ENCODE results near the gene CRB1. TPM values are rescaled to one million over a fixed set of nuclear protein-coding genes. Genes with fewer than 3 reads are reported as not detected.

The CRB1 gene
- total RNA-seq, 2 donors from 2014 or later = not detected

GRCh38 chr1:197249324-197249723 is 18.7 kb upstream of the CRB1 start:
- H3K36me3 Mint-ChIP-seq (ENCODE audit: low read depth) = no peaks in the 10 kb centered on the region
- H3K4me3 Mint-ChIP-seq = no peak overlapping the region
- DNase-seq = no peak
- H3K4me1 ChIP-seq (ENCODE audit: control insufficient read depth, insufficient read depth, low read length) = peaks cover 3% of the 10 kb centered on the region
- no peak overlapping the region for H3K4me3 ChIP-seq (ENCODE audit: low read length)
- no peaks in the 10 kb centered on the region for H3K9me3 Mint-ChIP-seq
- 86 to 93% methylated on average over 2 of the region's 2 CpGs for WGBS, 2 experiments (ENCODE audit: insufficient coverage in 1 of 2, insufficient read length in 1 of 2)
- no peak overlapping the region for H3K27ac ChIP-seq (ENCODE audit: low read depth, low read length)
- peaks cover 6% of the 10 kb centered on the region for H3K4me1 Mint-ChIP-seq
- no peak for TF ChIP-seq CTCF (conservative IDR thresholded peaks at IDR 0.05)
- H3K27me3 ChIP-seq (ENCODE audit: control insufficient read depth, insufficient read depth, low read length, poor library complexity, severe bottlenecking) = no peaks in the 10 kb centered on the region
- no peaks in the 10 kb centered on the region for H3K27me3 Mint-ChIP-seq (ENCODE audit: insufficient read depth)
- H3K36me3 ChIP-seq (ENCODE audit: control insufficient read depth, insufficient read depth, low read length) = no peaks in the 10 kb centered on the region
- no peak overlapping the region for H3K9ac ChIP-seq (ENCODE audit: extremely low read depth, low read length, poor library complexity, severe bottlenecking)
- H3K27ac Mint-ChIP-seq = no peak overlapping the region
- no peaks in the 10 kb centered on the region for H3K9me3 ChIP-seq (ENCODE audit: control insufficient read depth, low read length)

GRCh38 chr1:197250616-197251015 is 17.4 kb upstream of the CRB1 start:
- WGBS, 2 experiments (ENCODE audit: insufficient coverage in 1 of 2, insufficient read length in 1 of 2) = 71 to 81% methylated on average over 1 to 2 of the region's 2 CpGs
- H3K36me3 Mint-ChIP-seq (ENCODE audit: low read depth) = no peaks in the 10 kb centered on the region
- H3K4me3 ChIP-seq (ENCODE audit: low read length) = no peak overlapping the region
- H3K4me1 ChIP-seq (ENCODE audit: control insufficient read depth, insufficient read depth, low read length) = peaks cover 3% of the 10 kb centered on the region
- no peaks in the 10 kb centered on the region for H3K36me3 ChIP-seq (ENCODE audit: control insufficient read depth, insufficient read depth, low read length)
- H3K27me3 ChIP-seq (ENCODE audit: control insufficient read depth, insufficient read depth, low read length, poor library complexity, severe bottlenecking) = no peaks in the 10 kb centered on the region
- H3K9ac ChIP-seq (ENCODE audit: extremely low read depth, low read length, poor library complexity, severe bottlenecking) = no peak overlapping the region
- H3K27me3 Mint-ChIP-seq (ENCODE audit: insufficient read depth) = no peaks in the 10 kb centered on the region
- H3K4me1 Mint-ChIP-seq = peaks cover 6% of the 10 kb centered on the region
- DNase-seq = no peak
- no peaks in the 10 kb centered on the region for H3K9me3 Mint-ChIP-seq
- H3K27ac Mint-ChIP-seq = no peak overlapping the region
- no peaks in the 10 kb centered on the region for H3K9me3 ChIP-seq (ENCODE audit: control insufficient read depth, low read length)
- H3K4me3 Mint-ChIP-seq = no peak overlapping the region
- no peak for TF ChIP-seq CTCF (conservative IDR thresholded peaks at IDR 0.05)
- no peak overlapping the region for H3K27ac ChIP-seq (ENCODE audit: low read depth, low read length)

- H3K36me3 Mint-ChIP-seq (ENCODE audit: low read depth) = no peaks in the 10 kb centered on the region
- no peak for TF ChIP-seq CTCF (conservative IDR thresholded peaks at IDR 0.05)
- peaks cover 3% of the 10 kb centered on the region for H3K4me1 ChIP-seq (ENCODE audit: control insufficient read depth, insufficient read depth, low read length)
- H3K27ac Mint-ChIP-seq = no peak overlapping the region
- H3K9ac ChIP-seq (ENCODE audit: extremely low read depth, low read length, poor library complexity, severe bottlenecking) = no peak overlapping the region
- no peaks in the 10 kb centered on the region for H3K27me3 ChIP-seq (ENCODE audit: control insufficient read depth, insufficient read depth, low read length, poor library complexity, severe bottlenecking)
- H3K9me3 Mint-ChIP-seq = no peaks in the 10 kb centered on the region
- H3K27me3 Mint-ChIP-seq (ENCODE audit: insufficient read depth) = no peaks in the 10 kb centered on the region
- H3K9me3 ChIP-seq (ENCODE audit: control insufficient read depth, low read length) = no peaks in the 10 kb centered on the region
- H3K4me1 Mint-ChIP-seq = peaks cover 6% of the 10 kb centered on the region
- H3K36me3 ChIP-seq (ENCODE audit: control insufficient read depth, insufficient read depth, low read length) = no peaks in the 10 kb centered on the region
- H3K27ac ChIP-seq (ENCODE audit: low read depth, low read length) = no peak overlapping the region
- no peak overlapping the region for H3K4me3 Mint-ChIP-seq
- H3K4me3 ChIP-seq (ENCODE audit: low read length) = no peak overlapping the region
- no peak for DNase-seq
- WGBS, 2 experiments (ENCODE audit: insufficient coverage in 1 of 2, insufficient read length in 1 of 2) = 64 to 80% methylated on average over 2 to 4 of the region's 4 CpGs
Measured at GRCh38 chr1:197252973-197253372, 15.1 kb upstream of the CRB1 start.
